Effector memory CD4-positive, alpha-beta T cell (primary cell): ENCODE results near the gene NOS1AP.

Experiments
- DNase-seq, 3 donors: peaks; one replicate each; pipeline ENCODE4 v3.0.0-alpha.2; 2020
- H3K27ac ChIP-seq: 2 replicates; pipeline ENCODE4 v1.7.0; 2013; ENCODE audit warnings: mild to moderate bottlenecking, low read length, moderate library complexity; ENCODE audit not compliant: insufficient read depth, poor library complexity, severe bottlenecking
- H3K27me3 ChIP-seq: replicated peaks from 2 replicates; pipeline ENCODE4 v1.7.0; 2013; ENCODE audit warnings: mild to moderate bottlenecking, low read length; ENCODE audit not compliant: insufficient read depth, control insufficient read depth, poor library complexity, severe bottlenecking
- H3K36me3 ChIP-seq: 2 replicates; pipeline ENCODE4 v1.7.0; 2013; ENCODE audit warnings: mild to moderate bottlenecking, low read length, moderate library complexity; ENCODE audit not compliant: control insufficient read depth, insufficient read depth
- H3K4me1 ChIP-seq: 2 replicates; pipeline ENCODE4 v1.7.0; 2013; ENCODE audit warnings: low read length, mild to moderate bottlenecking; ENCODE audit not compliant: control insufficient read depth, insufficient read depth, poor library complexity, severe bottlenecking
- H3K4me3 ChIP-seq: 2 replicates; pipeline ENCODE4 v1.7.0; 2013; ENCODE audit warnings: low read length, low read depth, mild to moderate bottlenecking; ENCODE audit not compliant: insufficient read depth, poor library complexity, severe bottlenecking
- H3K9me3 ChIP-seq: 2 replicates; pipeline ENCODE4 v1.7.0; 2013; ENCODE audit warnings: mild to moderate bottlenecking, low read length, moderate library complexity; ENCODE audit not compliant: control insufficient read depth

The NOS1AP gene

DNA sequence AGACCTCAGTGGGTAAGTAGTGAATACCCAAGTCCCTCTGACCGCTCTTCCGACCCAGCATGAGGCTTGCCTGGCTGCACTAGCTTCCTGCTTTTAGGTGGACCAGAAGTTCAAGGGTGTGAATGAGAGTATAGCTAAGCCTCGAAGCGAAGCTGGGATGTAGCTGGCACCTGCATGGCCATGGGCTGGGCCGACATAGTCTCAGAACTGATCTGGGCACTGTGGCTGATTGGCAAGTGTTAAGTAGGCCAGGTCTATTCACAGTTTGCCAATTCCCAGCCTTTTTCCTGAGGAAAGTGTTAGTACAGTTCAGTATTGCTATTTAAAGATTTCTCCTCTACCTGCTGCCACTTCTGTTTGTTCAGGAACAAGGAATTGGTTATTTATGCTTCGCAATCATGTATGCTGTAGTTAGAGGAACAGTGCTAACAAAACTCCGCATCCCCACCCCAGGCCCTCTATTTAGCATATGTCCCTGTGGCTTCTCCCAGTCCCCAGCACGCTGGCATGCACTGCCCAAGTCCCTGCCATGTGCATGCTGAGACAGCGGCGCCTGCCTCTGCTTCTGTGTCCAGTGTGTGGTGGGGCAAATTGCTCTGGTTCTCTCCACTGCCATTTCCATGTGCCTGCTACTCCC, 290.9 kb downstream of the NOS1AP start:
- Histone ChIP-seq H3K9me3 (no peaks in the 10 kb centered on the region), H3K4me3 (no peak overlapping the region), H3K36me3 (no peaks in the 10 kb centered on the region), H3K4me1 (no peaks in the 10 kb centered on the region), H3K27me3 (no peaks in the 10 kb centered on the region), H3K27ac (no peak overlapping the region)
- DNase-seq = no peak

DNA sequence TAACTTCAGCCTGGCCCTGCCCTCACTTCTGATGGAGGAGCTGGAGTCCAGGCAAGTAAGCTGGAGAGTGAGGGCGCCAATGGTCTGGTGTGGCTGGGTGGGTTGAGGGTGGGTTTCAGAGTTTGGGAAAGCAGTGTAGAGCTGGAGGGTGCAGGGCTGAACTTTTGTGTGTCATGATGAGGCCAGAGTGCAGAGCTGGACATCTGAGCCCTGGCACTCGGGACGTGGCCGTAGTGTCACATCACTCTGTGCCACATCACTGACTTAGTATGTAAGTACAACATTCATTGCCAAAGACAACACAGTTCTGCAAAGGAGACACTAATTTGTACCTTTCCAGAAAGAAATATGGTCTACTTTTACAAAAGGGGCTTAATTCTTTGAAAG, 291.4 kb downstream of the NOS1AP start:
- no peak for DNase-seq
- Histone ChIP-seq H3K9me3 (no peaks in the 10 kb centered on the region), H3K4me1 (no peaks in the 10 kb centered on the region), H3K27ac (no peak overlapping the region), H3K4me3 (no peak overlapping the region), H3K27me3 (no peaks in the 10 kb centered on the region), H3K36me3 (no peaks in the 10 kb centered on the region)

DNA sequence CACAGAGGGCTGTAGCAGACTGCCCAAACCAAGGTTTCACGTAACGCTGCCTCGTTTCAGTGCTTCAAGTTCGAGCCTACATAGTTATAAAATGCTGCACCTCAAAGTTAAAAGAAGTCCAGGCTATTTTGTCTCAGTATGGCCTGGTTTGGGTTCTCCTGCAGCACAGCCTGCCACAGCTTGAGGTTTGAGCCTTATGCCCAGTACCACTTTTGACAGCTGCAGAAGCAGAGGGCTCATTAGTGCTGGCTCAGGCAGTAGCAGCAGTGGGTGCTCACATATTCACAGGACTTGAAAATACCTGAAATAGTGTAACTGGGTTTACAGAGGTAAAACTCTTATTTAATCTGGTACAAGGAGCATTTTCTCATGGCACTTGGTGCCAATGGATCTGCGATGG, 291.9 kb downstream of the NOS1AP start:
- H3K27ac ChIP-seq = no peak overlapping the region
- no peak overlapping the region for H3K4me3 ChIP-seq
- no peaks in the 10 kb centered on the region for H3K27me3 ChIP-seq
- H3K9me3 ChIP-seq = no peaks in the 10 kb centered on the region
- H3K36me3 ChIP-seq = no peaks in the 10 kb centered on the region
- no peaks in the 10 kb centered on the region for H3K4me1 ChIP-seq
- no peak for DNase-seq

DNA sequence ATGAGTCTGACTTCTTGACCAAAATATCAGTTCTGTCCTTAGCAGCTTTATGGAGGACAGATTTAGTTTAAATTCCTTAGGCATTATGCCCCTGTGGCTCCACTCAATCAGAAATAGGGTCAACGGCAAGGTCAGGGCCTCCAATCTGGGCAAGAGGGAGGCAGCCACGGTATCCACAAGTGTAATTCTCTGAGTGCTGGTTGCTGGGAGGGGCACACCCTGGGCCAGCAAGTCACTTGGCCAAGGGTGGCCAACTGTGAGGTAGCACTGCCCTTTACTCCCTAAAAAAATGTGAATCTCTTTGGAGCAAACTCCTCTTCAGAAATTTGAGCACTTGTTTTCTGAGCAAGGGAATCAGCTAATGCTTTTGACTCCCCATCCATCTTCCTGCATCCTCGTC, 294.3 kb downstream of the NOS1AP start:
- Histone ChIP-seq H3K4me1 (no peaks in the 10 kb centered on the region), H3K36me3 (no peaks in the 10 kb centered on the region), H3K9me3 (no peaks in the 10 kb centered on the region), H3K4me3 (no peak overlapping the region), H3K27ac (no peak overlapping the region), H3K27me3 (peaks cover 5% of the 10 kb centered on the region)
- no peak for DNase-seq

DNA sequence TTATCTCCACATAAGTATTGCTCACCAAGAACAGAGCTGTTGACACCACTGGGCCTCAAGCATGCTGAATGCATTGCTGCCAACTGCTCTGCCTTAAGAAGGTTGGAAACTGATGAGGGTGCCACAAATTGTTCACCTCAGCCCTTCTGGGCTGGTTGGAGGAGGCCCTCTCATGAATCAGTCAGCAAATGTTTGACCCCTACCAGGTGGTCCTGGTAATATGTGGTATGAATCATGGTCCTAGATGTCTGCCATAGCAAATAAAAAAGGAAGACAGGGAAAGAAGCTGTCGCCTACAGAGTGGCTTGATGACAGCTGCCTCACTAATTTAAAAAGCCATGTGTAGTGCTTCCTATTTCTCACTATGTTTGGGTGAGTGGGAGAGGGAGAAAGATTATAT, 295.0 kb downstream of the NOS1AP start:
- no peaks in the 10 kb centered on the region for H3K36me3 ChIP-seq
- H3K9me3 ChIP-seq = no peaks in the 10 kb centered on the region
- H3K27me3 ChIP-seq = peaks cover 5% of the 10 kb centered on the region
- no peaks in the 10 kb centered on the region for H3K4me1 ChIP-seq
- no peak overlapping the region for H3K4me3 ChIP-seq
- H3K27ac ChIP-seq = no peak overlapping the region
- no peak for DNase-seq

DNA sequence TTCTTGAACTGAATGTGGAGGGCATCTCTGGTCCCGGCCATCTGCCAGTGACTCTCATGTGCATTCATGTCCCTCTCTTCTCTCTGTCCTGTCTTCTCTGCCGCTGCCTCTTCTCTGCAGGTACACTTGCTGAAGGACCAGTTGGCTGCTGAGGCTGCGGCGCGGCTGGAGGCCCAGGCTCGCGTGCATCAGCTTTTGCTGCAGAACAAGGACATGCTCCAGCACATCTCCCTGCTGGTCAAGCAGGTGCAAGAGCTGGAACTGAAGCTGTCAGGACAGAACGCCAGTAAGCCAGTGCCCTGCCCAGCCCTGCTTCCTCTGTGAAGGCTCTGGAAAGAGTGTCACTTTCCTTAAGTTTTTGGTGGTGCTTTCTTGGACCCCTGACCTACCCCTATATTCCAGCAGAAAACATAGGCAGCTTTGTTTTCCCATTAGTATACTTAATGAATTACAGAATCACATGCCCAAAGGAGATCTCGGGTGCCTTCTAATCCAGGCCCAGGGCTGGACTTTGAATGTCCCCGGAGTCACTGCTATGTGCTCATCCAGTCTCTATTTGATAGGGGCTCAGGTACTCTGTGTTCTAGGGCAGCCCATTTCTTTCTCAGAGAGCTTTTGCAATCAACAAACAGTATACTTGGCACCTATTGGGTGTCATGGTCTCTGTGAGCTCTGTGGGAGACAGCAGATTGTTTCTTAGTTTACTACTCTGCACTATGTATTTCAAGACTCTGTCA, 296.0 kb downstream of the NOS1AP start:
- H3K36me3 ChIP-seq = no peaks in the 10 kb centered on the region
- H3K27ac ChIP-seq = no peak overlapping the region
- H3K9me3 ChIP-seq = no peaks in the 10 kb centered on the region
- no peak overlapping the region for H3K4me3 ChIP-seq
- peaks cover 5% of the 10 kb centered on the region for H3K27me3 ChIP-seq
- no peak for DNase-seq
- H3K4me1 ChIP-seq = no peaks in the 10 kb centered on the region

DNA sequence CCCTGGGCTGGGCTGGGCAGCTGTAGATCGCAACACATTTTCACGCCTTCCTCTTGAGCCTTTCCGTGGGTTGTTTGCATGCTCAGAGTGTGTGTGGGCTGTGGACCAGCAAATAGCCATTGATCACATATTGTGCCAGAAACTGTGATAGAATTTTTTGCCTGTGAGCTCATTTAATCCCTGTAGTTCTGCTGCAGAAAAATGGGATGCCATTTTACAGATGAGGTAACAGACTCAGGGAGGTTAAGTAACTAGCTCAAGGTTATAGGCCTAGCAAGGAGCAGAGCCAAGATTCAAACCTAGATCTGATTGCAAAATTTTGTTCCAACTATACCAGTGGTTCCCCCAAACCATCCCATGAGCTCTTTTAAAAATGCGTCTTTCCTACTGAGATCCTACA, 296.7 kb downstream of the NOS1AP start:
- Histone ChIP-seq H3K27me3 (peaks cover 5% of the 10 kb centered on the region), H3K36me3 (no peaks in the 10 kb centered on the region), H3K27ac (no peak overlapping the region), H3K9me3 (no peaks in the 10 kb centered on the region), H3K4me1 (no peaks in the 10 kb centered on the region), H3K4me3 (no peak overlapping the region)
- DNase-seq = no peak

DNA sequence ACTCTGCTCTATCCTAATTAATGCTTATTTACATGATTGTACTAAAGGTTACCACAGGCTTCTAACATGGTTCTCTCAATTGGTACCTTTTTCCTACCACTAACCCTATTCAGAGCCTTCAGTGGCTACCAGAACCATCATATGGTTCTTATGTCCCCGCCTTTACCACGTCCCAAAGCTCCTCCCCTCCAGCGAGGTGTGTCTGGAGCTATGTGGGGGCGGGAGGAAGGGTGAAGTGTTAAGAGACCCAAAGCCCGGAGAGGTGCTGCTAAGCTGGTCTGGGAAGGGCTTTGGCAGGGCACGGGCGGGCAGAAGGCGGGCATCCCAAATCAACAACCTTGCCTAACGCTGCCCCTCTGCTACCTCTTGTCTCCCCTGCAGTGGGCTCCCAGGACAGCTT, 297.2 kb downstream of the NOS1AP start:
- Histone ChIP-seq H3K4me1 (no peaks in the 10 kb centered on the region), H3K27me3 (peaks cover 5% of the 10 kb centered on the region), H3K36me3 (no peaks in the 10 kb centered on the region), H3K4me3 (no peak overlapping the region), H3K9me3 (no peaks in the 10 kb centered on the region), H3K27ac (no peak overlapping the region)
- no peak for DNase-seq

DNA sequence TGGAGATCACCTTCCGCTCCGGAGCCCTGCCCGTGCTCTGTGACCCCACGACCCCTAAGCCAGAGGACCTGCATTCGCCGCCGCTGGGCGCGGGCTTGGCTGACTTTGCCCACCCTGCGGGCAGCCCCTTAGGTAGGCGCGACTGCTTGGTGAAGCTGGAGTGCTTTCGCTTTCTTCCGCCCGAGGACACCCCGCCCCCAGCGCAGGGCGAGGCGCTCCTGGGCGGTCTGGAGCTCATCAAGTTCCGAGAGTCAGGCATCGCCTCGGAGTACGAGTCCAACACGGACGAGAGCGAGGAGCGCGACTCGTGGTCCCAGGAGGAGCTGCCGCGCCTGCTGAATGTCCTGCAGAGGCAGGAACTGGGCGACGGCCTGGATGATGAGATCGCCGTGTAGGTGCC, 297.6 kb downstream of the NOS1AP start:
- H3K4me1 ChIP-seq = no peaks in the 10 kb centered on the region
- no peak for DNase-seq
- H3K36me3 ChIP-seq = no peaks in the 10 kb centered on the region
- no peaks in the 10 kb centered on the region for H3K9me3 ChIP-seq
- H3K27me3 ChIP-seq = peaks cover 5% of the 10 kb centered on the region
- H3K27ac ChIP-seq = no peak overlapping the region
- H3K4me3 ChIP-seq = no peak overlapping the region

DNA sequence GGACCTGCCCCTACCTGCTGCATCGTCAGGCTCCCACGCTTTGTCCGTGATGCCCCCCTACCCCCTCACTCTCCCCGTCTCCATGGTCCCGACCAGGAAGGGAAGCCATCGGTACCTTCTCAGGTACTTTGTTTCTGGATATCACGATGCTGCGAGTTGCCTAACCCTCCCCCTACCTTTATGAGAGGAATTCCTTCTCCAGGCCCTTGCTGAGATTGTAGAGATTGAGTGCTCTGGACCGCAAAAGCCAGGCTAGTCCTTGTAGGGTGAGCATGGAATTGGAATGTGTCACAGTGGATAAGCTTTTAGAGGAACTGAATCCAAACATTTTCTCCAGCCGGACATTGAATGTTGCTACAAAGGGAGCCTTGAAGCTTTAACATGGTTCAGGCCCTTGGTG, 298.3 kb downstream of the NOS1AP start:
- DNase-seq = no peak
- H3K4me3 ChIP-seq = no peak overlapping the region
- H3K27ac ChIP-seq = no peak overlapping the region
- no peaks in the 10 kb centered on the region for H3K4me1 ChIP-seq
- H3K27me3 ChIP-seq = peaks cover 5% of the 10 kb centered on the region
- no peaks in the 10 kb centered on the region for H3K36me3 ChIP-seq
- no peaks in the 10 kb centered on the region for H3K9me3 ChIP-seq
